ENCODE results near the gene SPAG17. TPM values are rescaled to one million over a fixed set of nuclear protein-coding genes. Genes with fewer than 3 reads are reported as not detected.
A peak's percentile ranks its signal among the peaks of the same experiment; 100 is the strongest.
"Not testable (repeated sequence)": the region's sequence is repeated elsewhere in the genome, so short reads cannot be mapped to it uniquely, and the experiment has no call there.

SPAG17 gene
- polyA plus RNA-seq, 3 donors, result 0.09 to 0.24 TPM; not detected in 1

- WGBS, 3 donors, result 79 to 90% (median 86%) methylated on average over 3 of the region's 3 CpGs
- no peak overlapping the region for H3K27ac ChIP-seq (ENCODE audit: low read depth, low read length)
Measured at GRCh38 chr1:117964290-117965038, 220.6 kb downstream of the SPAG17 start.

GRCh38 chr1:117959364-117959763, 225.7 kb downstream of the SPAG17 start:
- H3K27ac ChIP-seq (ENCODE audit: low read depth, low read length), result no peak overlapping the region
- 55 to 83% (median 60%) methylated on average over 3 of the region's 3 CpGs for WGBS, 3 donors

GRCh38 chr1:117952386-117952785, 232.6 kb downstream of the SPAG17 start:
- no peak overlapping the region for H3K27ac ChIP-seq (ENCODE audit: low read depth, low read length)
- 78 to 93% (median 93%) methylated on average over 1 of the region's 1 CpG for WGBS, 3 donors

GRCh38 chr1:117942293-117942692, 242.7 kb downstream of the SPAG17 start:
- H3K27ac ChIP-seq (ENCODE audit: low read depth, low read length), result no peak overlapping the region
- WGBS, 3 donors, result 94 to 97% (median 95%) methylated on average over 2 of the region's 2 CpGs

GRCh38 chr1:117933769-117934168, 251.3 kb downstream of the SPAG17 start:
- 88 to 89% (median 89%) methylated on average over 2 of the region's 2 CpGs for WGBS, 3 donors

GRCh38 chr1:117932576-117932975, 252.5 kb downstream of the SPAG17 start:
- H3K27ac ChIP-seq (ENCODE audit: low read depth, low read length), result no peak overlapping the region
- 70 to 97% (median 97%) methylated on average over 4 of the region's 4 CpGs for WGBS, 3 donors

More at GRCh38 chr1:117933769-117934168, 251.3 kb downstream of the SPAG17 start:
- H3K27ac ChIP-seq (ENCODE audit: low read depth, low read length), result no peak overlapping the region

GRCh38 chr1:117930484-117930883, 254.5 kb downstream of the SPAG17 start:
- WGBS, 3 donors, result 2 to 5% (median 4%) methylated on average over 6 of the region's 6 CpGs
- no peak overlapping the region for H3K27ac ChIP-seq (ENCODE audit: low read depth, low read length)

GRCh38 chr1:117930173-117930447, 254.9 kb downstream of the SPAG17 start:
- H3K27ac ChIP-seq (ENCODE audit: low read depth, low read length), result no peak overlapping the region
- WGBS, 3 donors, result 0 to 1% (median 1%) methylated on average over 12 of the region's 12 CpGs

GRCh38 chr1:117929343-117930172, 255.5 kb downstream of the SPAG17 start, which contains the start of the genes GDAP2 and WDR3:
Gene GDAP2 (minus strand): TSS chr1:117929621. CDS start chr1:117920357, 9,264 bp downstream.
Gene WDR3 (plus strand): TSS chr1:117929739. CDS start chr1:117933320, 3,581 bp downstream.
- peak within 1 kb of the TSS; percentile 51 for H3K27ac ChIP-seq (ENCODE audit: low read depth, low read length)
- WGBS, 3 donors, result 0 to 1% (median 1%) methylated on average over 64 of the region's 64 CpGs

GRCh38 chr1:117928881-117929342, 256.1 kb downstream of the SPAG17 start:
- H3K27ac ChIP-seq (ENCODE audit: low read depth, low read length), result peak overlapping the region; percentile 51
- 0% methylated on average over 24 of the region's 24 CpGs for WGBS, 3 donors

GRCh38 chr1:117925981-117926380, 259.0 kb downstream of the SPAG17 start:
- no peak overlapping the region for H3K27ac ChIP-seq (ENCODE audit: low read depth, low read length)
- 61 to 90% (median 74%) methylated on average over 3 of the region's 3 CpGs for WGBS, 3 donors

GRCh38 chr1:117922717-117923116, 262.3 kb downstream of the SPAG17 start:
- WGBS, 3 donors, result 80 to 95% (median 91%) methylated on average over 6 to 7 of the region's 7 CpGs
- not testable (repeated sequence) for H3K27ac ChIP-seq (ENCODE audit: low read depth, low read length)

- no peak overlapping the region for H3K27ac ChIP-seq (ENCODE audit: low read depth, low read length)
- 96 to 99% (median 97%) methylated on average over 2 of the region's 2 CpGs for WGBS, 3 donors
Measured at GRCh38 chr1:117921991-117922390, 263.0 kb downstream of the SPAG17 start.

GRCh38 chr1:117919376-117919775, 265.7 kb downstream of the SPAG17 start:
- H3K27ac ChIP-seq (ENCODE audit: low read depth, low read length), result no peak overlapping the region

- H3K27ac ChIP-seq (ENCODE audit: low read depth, low read length), result no peak overlapping the region
Measured at GRCh38 chr1:117911051-117911450, 274.0 kb downstream of the SPAG17 start.

- WGBS, 3 donors, result 84 to 94% (median 88%) methylated on average over 2 of the region's 2 CpGs
Measured at GRCh38 chr1:117905019-117905418, 280.0 kb downstream of the SPAG17 start.

GRCh38 chr1:117904485-117904884, 280.5 kb downstream of the SPAG17 start:
- 79 to 97% (median 96%) methylated on average over 3 of the region's 3 CpGs for WGBS, 3 donors
- H3K27ac ChIP-seq (ENCODE audit: low read depth, low read length), result no peak overlapping the region

More at GRCh38 chr1:117905019-117905418, 280.0 kb downstream of the SPAG17 start:
- no peak overlapping the region for H3K27ac ChIP-seq (ENCODE audit: low read depth, low read length)

Measured in adipose tissue (tissue), 3 donors.